Ureter (tissue), 1 donor: ENCODE measurements around the gene DNAI2. TPM values are rescaled to one million over a fixed set of nuclear protein-coding genes. Genes with fewer than 3 reads are reported as not detected.
"Not testable (repeated sequence)": the region's sequence is repeated elsewhere in the genome, so short reads cannot be mapped to it uniquely, and the experiment has no call there.

Experiments
- DNase-seq: peaks from one replicate; pipeline ENCODE4 v3.0.0-alpha.2; 2020; ENCODE audit warnings: low spot score
- total RNA-seq: library from RNA; stranded (reverse); gene quantifications from one replicate; pipeline ENCODE4 v1.2.4, GENCODE V29; 2023
- donor health status: DM: yes; HTN: yes; CAD: no.

Gene DNAI2
- total RNA-seq, 1 donor from 2014 or later = not detected

DNA sequence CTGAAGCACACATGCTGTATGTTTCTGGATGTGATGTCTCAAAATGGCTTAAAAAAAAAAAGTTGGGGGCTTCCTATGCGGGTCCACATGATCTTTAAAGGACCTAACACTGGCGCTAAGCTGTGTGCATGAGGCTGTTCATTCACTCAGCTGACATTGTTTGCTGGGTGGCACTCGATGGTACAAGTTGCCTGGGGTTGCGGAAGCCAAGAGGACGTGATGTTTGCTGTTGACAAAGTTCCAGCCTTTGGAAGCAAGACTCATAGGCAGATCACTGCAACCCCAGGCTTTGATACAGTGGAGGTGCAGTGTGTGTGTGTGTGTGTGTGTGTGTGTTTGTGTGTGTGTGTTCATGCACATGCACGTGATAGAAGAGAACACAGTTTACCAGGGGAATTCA, 29.5 kb upstream of the DNAI2 start:
- no peak for DNase-seq

DNA sequence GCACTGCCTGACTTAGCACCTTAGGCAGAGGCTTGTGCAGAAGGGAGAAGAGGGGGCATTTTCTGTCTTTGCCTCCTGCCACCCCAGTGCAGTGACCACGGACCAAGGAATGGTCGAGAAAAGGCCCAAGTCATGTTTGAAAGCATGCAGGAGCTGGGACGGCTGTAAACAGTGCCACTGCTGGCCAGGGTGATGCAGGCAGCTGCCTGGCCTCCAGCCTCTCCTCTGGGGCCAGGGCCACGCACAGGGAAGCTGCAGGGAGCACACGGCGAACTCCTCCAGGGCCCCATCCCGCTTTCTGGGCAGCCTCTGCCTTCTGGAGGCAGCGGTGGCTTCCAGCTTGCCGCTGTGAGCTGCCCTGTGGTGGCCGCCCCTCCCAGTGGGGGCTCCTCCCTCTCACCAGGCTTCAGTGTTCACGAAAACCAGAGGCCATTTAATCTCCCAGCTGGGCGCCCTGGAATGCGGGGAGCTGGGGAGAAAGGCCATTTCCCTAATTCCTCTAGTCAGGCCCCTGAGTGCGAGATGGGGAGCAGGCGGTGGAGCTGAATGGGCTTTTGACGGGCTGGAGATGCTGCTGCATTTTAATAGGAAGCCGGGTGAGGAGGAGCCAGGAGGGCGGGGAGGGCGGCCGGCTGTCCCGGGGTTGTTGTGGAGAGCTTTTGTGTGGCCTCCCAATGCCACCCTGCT, 28.7 kb upstream of the DNAI2 start:
- no peak for DNase-seq

DNA sequence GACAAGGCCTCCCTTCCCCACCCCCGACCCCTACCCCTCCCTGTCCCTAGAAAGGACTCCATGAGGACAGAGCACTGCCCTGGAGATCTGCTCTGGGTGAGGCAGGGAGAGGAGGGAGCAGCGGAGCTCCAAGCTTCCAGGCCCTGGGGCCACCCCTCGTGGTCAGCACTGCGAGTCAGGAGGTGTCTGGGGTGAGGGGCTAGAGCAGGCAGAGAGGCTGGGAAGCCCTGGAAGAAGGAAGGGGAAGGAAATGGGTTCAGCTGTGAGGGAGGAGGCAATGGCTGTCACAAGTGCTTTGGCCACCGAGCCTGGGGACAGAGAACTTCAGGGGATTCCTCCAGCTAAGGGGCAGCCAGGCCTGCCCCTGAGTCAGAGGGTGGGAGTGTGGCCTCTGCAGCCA, 28.2 kb upstream of the DNAI2 start:
- no peak for DNase-seq

DNA sequence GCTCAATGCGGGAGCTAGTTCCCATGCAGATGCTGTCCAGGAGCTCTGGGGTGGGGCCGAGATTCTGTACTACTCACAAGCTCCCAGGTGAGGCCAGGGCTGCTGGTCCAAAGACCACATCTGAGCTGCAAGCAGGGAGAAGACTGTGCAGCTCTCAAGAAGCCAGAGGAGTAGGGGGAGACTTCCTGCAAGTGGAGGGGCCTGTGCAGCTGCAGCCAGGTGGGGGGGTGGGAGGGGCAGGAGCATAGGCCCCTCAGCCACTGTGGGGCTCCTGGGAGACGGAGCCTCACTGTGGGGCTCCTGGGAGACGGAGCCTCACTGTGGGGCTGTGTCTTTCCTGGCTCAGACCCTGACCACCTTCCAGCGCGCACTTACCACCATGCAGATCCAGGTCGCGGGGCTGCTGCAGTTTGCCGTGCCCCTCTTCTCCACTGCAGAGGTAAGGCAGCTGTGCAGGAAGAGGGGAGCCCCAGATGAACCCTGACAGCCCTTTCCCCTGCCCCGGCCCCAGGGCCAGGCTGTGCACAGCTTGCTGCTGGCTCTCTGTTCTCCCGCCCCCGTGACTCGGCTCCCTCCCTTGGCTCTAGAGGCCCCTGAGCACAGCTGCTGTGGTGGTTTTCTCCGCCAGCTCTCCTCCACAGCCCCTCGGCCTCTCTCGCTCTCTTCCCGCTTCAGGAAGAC, 24.3 kb upstream of the DNAI2 start:
- no peak for DNase-seq

DNA sequence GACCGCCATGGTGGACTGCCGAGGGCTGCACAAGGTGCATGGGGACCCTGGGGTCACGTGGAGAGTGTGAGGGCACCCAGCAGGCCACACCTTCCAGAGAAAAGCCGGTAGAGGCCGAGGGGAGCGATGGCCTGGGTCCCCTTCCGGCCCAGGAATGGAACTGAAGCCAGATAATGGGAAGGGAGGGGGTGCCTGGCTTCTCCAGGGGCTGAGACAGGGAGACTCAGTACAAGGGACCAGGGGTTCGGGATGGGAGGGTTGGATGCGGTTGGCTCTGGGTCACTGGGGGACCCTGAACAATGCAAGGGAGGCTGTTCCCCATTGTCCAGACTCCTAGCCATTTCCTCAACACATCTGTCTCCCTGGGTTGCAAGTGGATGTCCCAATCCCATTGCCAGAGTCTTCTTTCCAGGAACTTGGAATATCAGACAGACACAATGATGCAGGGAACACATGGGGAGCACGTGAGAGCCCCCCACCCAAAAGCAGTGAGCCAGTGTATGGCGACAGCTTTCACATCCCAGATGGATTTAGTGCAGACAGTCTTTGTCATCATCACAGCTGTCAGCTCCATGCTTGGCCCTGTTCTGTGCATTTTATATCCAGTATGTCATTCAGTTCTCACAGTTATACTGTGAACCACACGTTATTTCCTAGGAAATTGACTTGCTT, 23.6 kb upstream of the DNAI2 start:
- no peak for DNase-seq

DNA sequence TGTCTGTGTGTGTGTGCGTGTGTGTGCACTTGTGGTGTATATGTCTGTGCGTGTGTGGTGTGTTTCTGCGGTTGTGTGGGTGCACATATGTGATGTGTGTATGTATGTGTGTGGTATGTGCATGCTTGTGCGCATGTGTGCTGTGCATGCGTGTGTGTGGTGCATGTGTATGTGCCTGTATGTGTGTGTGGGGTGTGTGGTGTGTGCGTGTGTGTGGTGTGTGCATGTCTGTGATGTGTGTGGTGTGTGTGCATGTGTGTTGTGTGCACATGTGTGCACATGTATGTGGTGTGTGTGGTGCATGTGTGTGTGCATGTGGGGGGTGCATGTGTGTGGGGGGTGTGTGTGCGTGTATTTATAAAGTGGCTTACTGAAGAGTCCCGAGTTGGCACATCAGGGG, 23.0 kb upstream of the DNAI2 start:
- DNase-seq = no peak

DNA sequence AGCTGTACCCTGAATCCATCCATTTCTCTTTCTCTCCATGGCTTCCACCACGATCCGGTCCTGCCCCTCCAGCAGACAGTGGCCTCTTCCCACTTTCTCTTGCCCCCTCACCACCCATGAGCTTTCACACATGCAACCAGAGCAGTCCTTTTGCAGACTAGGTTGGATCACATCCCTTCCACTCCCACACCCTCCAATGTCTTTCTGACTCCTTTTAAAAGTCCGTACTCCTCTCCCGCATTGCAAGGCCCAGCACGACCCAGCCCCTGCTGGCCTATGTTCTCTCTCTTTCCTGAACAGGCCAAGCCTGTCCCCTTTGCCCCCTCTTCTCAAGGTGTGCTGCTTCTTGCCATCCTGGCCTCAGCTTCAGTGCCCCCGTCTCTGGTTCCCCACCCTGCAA, 22.5 kb upstream of the DNAI2 start:
- no peak for DNase-seq

DNA sequence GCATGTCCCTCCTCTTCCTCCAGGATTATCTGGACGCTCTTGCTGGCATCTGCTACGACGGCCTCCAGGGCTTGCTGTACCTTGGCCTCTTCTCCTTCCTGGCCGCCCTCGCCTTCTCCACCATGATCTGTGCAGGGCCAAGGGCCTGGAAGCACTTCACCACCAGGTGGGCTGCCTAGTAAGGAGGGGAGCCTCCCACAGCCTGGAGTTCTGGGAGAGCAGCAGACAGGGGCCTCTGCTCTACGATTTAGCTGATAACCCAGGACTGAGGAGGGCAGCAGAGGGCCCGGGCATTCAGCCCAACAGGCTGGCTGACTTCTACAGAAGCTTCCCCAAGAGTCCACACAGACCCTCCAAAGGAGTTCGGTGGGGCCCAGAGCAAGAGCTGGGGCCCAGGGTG, 21.8 kb upstream of the DNAI2 start:
- DNase-seq = no peak

DNA sequence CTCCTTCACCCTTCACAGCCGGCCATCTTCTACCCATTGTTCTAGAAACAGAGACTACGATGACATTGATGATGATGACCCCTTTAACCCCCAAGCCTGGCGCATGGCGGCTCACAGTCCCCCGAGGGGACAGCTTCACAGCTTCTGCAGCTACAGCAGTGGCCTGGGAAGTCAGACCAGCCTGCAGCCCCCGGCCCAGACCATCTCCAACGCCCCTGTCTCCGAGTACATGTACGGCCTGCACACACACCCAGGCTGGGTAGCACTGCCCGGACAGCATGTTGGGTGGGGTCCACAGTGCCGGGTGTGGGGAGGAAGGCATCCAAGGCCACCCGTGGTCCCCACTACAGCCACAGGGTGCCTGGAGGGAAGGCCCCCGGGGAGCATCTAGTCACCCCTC, 21.0 kb upstream of the DNAI2 start:
- DNase-seq = no peak

DNA sequence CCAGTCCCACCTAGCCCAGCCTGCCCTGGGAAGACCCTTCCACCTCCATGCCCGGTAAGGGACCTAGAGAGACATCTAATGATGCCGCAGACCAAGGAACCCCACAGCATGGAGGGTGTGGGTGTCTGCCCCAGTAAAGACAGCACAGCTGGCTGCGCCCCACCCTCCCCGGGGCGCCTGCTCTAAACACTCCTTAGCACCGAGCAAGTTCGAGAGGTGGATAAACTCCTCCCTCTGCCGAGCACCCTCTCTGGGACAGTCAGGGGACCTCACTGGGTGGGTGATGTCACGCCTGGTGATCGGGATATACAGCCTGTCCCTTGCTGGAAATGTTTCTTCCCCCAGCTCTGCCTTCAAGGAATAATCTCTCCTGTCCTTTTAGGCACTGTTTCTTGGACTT, 16.7 kb upstream of the DNAI2 start:
- no peak for DNase-seq

DNA sequence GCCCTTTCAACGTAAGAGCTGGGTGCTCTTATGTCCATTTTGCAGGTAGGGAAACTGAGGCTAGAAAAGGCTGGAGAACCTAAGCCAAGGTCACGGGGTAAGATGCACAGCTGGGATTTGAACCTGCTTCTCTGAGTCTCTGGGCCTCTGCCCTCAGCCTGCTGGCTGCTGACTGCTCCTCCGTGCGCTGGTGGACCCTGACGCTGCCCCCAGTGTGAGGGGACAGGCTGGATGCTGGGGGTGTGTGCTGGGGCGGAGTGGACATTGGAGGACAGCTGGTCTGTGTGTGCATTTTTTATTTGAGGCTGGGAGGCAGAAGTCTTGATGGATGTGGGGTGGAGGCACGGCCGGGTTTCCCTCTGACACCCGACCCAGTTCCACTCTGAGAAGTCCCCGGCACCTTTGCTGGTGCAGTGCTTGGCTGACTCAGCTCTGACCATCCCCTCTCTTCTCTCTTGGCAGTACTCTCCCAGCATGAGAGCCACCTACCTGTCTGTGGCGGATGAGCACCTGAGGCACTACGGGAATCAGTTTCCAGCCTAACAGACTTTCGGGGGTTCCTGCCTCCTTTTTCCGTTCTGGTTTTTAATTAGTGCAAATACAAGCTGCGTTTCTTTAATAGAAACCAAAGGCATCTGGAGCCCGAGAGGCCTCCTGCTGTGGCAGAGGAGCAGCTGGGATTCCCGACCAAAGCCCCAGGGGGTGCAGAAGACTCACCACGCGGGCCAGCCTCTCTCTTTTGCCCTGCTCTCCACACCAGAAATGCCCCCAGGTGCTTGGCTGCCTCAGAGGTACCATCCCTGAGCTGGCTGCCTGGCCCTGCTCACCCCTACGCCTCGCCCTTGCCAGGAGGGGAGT, 14.1 kb upstream of the DNAI2 start:
- no peak for DNase-seq

DNA sequence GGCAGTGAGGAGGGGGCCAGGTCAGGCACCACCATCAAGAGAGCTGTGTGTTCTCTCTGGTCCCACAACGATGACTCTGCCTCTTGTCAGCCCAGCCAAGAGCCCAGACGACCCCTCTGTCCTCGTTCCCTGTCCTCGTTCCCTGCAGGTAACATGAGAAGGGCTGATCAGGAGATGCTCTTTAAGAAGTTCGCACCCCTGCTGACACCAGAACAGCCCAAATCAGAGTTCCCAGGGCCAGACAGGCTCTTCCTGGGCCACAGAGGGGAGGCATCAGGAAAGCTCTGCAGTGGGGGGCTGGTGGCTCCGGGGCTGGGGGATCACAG, 13.5 kb upstream of the DNAI2 start:
- no peak for DNase-seq

DNA sequence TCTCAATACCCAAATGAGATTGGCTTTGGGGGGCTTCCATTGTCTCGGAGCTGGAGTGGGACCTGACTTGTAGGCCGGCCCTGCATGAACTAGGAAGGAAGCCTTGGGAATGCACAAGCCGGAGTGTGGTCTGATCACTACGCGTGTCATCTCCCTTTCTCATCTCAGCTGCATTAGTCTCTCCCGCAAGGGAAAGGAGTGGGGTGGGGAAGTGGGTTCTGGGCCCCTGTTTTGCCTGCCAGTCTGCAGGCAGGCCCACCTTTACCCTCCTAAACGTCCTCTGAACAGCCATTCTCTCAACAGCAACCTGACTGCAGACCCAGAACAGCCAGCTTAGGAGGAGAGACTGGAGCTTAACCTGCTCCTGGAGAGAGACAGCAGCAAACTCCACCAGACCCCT, 11.4 kb upstream of the DNAI2 start:
- no peak for DNase-seq

DNA sequence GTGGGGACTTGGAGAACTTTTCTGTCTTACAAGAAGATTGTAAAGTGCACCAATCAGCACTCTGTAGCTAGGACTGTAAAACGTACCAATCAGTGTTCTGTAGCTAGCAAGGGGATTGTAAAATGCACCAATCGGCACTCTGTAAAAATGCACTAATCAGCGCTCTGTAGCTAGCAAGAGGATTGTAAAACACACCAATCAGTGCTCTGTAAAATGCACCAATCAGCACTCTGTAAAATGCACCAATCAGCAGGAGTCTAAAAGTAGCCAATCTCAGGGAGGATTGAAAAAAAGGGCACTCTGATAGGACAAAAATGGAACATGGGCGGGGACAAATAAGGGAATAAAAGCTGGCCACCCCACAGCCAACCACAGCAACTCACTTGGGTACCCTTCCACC, 7.0 kb upstream of the DNAI2 start:
- not testable (repeated sequence) for DNase-seq

DNA sequence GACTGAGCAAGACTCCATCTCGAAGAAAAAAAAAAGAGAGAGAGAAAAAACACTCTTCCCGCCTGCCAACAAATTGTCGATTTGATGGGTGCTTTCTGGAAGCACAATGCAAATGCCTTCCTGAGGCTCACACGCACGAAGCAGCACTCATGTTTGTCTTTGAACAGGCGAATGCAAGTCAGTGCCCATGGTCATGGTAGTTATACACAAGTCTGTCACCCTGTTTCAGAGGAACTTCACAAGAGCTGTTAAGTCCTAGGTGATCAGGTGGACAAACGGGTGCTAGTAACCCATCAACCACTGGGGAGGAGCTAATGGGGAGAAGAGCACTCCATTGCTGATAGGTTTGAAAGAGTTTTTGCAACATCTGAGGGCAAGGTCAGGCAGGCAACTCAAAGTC, 6.5 kb upstream of the DNAI2 start:
- no peak for DNase-seq

DNA sequence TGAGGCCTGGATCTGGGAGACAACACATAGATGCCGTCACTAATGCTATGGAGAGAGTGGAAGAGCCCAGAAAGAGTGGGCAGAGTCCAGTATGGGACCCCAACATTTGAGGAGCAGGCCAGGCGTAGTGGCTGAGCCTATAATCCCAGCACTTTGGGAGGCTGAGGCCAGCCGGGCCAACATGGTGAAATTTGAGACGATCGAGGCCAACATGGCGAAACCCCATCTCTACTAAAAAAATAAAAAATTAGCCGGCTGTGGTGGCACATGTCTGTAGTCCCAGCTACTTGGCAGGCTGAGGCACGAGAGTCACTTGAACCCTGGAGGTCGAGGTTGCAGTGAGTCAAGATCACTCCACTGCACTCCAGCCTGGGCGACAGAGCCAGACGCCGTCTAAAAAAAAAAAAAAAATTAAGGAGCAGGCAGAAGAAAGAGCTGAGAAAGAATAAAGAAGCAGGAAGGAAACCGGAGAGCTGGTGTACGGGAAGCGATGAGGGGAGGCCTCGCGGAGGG, 6.0 kb upstream of the DNAI2 start:
- DNase-seq = no peak

DNA sequence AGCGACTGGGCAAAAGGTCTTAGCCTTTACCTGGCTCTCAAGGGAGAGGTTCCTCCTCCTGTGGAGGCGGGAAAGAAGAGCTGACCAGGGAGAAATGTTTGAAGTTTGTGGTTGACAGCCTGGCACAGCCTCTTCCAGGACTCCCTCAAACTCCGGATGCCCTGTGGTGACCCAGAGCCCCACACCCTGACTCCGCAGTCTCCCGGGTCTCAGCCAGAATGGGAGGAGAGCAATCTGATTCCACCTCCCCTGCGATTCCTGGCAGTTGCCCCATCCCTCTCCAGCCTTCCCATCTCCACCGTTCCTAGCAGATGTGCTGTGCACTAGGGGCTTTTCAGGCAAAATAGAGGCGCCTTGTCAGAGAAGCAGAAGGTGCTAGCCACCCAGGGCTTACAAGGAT, 5.5 kb upstream of the DNAI2 start:
- no peak for DNase-seq

DNA sequence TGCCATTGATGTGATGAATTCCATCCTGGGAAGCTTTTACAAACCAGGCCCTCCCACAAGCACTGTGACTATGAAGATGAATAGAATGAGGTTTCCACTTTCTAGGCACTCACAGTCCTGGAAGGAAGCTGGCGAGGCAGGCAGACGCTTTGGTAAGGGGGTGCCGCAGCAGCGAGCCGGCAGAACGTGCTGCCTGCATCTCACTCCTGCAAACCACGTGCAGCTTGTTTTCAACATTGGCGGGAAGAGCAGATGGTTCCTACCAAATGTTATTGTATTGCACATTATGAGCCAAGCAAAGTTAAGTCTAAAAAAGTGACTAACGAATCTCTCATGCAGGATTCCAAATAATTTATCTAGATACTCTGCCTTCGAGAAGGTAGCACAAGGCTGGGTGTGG, 3.7 kb upstream of the DNAI2 start:
- no peak for DNase-seq

DNA sequence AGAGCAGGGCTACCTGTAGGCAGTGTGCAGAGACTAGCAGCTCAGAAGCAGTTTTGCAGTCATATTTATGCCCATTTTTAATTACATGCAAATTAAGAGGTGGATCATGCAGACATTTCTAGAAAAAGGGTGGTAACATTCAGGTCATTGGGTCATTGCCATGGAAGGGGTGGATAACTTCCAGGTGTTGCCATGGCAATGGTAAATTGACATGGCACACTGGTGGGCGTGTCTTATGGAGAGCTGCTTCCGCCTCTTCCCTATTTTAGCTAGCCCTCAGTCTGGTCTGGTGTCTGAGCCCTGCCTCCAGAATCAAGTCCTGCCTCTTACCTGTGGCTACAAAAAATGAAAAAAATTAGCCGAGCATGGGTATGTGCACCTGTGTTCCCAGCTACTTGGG, 2.8 kb upstream of the DNAI2 start:
- no peak for DNase-seq

DNA sequence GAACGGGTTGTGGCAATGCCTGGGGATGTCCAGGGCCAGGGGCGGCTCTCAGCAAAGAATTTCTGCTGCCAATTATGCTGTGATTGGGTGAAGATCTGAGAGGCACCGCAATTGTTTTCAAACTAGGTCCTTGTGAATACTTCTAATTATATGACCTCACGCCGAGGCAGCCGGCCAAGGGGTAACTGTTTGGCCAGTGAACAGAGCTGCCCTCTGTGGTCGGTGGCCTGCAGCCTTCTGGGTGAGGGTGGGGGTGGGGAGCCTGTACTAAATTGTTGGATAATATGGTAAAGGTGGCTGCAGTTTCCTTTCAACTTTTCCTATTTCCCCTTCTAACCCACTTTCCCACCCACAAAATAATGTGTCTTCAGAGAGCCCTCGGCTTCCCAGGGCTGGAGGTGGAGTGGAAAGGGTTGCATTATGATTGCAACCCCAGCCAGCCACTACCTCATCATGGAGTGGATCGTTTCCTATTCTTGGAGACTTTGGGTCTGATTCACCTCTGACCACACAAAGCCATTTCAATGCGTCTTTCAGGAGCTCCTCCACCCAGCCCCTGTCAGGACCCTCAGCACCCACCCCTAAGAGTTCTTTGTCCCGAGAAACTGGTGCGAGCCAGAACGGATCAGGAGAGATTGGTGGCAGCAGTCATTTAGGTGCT, 2.0 kb upstream of the DNAI2 start:
- no peak for DNase-seq

DNA sequence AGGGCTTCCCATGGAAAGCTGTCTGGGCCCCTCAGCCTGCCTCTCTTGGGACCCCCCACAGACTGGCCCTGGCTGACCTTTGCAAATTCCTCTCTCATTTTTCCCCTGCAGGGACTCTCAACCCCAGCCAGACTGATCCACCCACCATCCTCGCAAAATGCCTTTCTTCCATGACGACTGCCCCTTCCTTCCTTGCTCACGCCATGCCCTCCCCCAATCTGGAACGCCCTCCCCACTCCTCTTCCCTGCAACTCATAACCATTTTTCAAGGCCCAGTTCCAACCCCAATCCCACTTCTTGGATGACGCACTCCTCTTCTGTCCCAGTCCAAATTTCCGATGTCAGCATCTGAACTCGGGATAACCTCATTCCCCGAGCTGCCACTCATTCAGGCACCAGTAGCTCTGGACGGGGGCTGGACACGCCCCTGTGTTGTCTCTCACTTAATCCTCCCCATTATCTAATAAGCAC, 1.3 kb upstream of the DNAI2 start:
- DNase-seq = no peak
